Memory B cell (primary cell): ENCODE measurements around the gene MAD2L2.

Experiments used
- ATAC-seq: fragments of 150-1000 bp; cut with Tn5 transposase; 2 replicates; pipeline ENCODE4 v1.10.0; 2021; ENCODE audit warnings: low read depth, mild to moderate bottlenecking, moderate library complexity
- DNase-seq, 2 donors: peaks; one replicate each; pipeline ENCODE4 v3.0.0; 2022; ENCODE audit warnings: low spot score in 2 of 2
- H3K27ac Mint-ChIP-seq: one replicate; pipeline ENCODE4 v1.8.0; 2022; ENCODE audit warnings: mild to moderate bottlenecking, moderate library complexity, mixed read lengths
- H3K27me3 Mint-ChIP-seq: one replicate; pipeline ENCODE4 v1.8.0; 2022; ENCODE audit warnings: mixed read lengths
- H3K36me3 Mint-ChIP-seq: one replicate; pipeline ENCODE4 v1.8.0; 2022; ENCODE audit warnings: mild to moderate bottlenecking, mixed read lengths
- H3K4me1 Mint-ChIP-seq: one replicate; pipeline ENCODE4 v1.8.0; 2022; ENCODE audit warnings: mixed read lengths
- H3K4me3 Mint-ChIP-seq: one replicate; pipeline ENCODE4 v1.8.0; 2022; ENCODE audit warnings: mild to moderate bottlenecking, moderate library complexity, mixed read lengths
- H3K9me3 Mint-ChIP-seq: one replicate; pipeline ENCODE4 v1.8.0; 2022; ENCODE audit warnings: mixed read lengths

Gene MAD2L2

DNA sequence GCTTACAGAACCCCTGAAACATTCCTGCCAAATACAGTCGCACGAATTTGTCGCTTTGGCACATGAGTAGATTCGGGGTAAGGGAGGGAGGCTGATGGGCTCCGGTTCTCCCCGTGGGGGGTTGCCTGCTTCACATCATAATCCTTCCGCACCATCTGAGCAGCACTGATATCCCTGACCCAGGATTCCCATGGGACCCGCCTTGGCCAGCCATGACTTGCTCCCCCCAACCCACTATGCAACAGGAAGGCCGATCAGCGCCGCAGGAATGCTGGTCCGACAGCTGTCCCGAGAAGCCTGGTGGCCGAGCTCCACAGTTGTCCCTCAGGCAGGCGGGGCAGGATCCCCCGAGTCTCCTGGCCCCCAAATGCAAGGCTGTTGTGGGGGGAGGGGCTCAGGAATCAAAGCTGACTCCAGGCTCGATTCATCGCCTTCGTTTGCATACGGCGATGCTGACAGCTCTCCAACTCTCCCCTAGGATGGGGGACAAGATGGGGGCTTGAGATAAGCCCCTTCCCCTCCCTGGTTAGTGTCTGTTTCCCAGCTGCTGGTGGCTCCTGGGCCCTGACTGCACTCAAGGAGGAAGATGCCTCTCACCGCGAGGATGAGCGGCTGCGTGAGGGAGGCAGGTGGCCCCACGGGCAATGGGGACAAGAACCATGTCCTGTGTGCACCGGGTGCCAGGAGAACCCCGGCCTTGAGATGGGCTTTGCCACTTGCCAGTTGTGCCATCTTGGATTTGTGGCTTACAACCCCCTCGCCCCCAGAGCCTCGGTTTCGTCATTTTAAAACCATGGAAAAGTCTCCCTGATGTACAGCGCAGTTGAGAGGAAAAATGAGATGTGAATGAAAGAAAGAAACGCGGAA lies 19.9 kb upstream of the MAD2L2 start:
- peaks cover 12% of the 10 kb centered on the region for H3K27me3 Mint-ChIP-seq
- no peaks in the 10 kb centered on the region for H3K4me1 Mint-ChIP-seq
- no peaks in the 10 kb centered on the region for H3K36me3 Mint-ChIP-seq
- no peak overlapping the region for H3K4me3 Mint-ChIP-seq
- no peak overlapping the region for H3K27ac Mint-ChIP-seq
- DNase-seq (no peak), ATAC-seq (no peak)
- H3K9me3 Mint-ChIP-seq: no peaks in the 10 kb centered on the region

DNA sequence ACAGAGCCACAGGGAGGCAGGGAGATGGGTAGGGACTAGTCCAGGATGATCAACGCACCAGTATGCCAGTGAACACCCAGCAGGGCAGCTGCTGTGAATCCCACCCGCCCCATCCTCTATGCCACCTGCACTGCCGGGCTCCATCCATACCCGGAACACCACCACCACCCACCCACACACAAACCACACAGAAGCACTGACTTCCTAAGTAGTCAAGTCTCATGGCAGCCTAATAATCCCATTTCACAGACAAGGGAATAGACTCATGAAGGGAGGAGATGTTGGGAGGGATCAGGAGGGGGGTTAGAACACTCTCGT lies 16.9 kb upstream of the MAD2L2 start:
- Mint-ChIP-seq H3K9me3 (no peaks in the 10 kb centered on the region), H3K27me3 (peaks cover 8% of the 10 kb centered on the region), H3K4me3 (no peak overlapping the region), H3K27ac (no peak overlapping the region), H3K4me1 (peaks cover 5% of the 10 kb centered on the region), H3K36me3 (no peaks in the 10 kb centered on the region)
- ATAC-seq (no peak), DNase-seq (no peak)

GRCh38 chr1:11697188-11697892 lies 16.4 kb upstream of the MAD2L2 start:
- Mint-ChIP-seq H3K27me3 (peaks cover 11% of the 10 kb centered on the region), H3K4me1 (peaks cover 8% of the 10 kb centered on the region), H3K9me3 (no peaks in the 10 kb centered on the region), H3K4me3 (no peak overlapping the region), H3K27ac (no peak overlapping the region), H3K36me3 (no peaks in the 10 kb centered on the region)
- no peak for ATAC-seq
- DNase-seq: no peak

GRCh38 chr1:11695861-11696260 lies 14.9 kb upstream of the MAD2L2 start:
- no peaks in the 10 kb centered on the region for H3K9me3 Mint-ChIP-seq
- ATAC-seq (no peak), DNase-seq (no peak)
- H3K4me3 Mint-ChIP-seq: no peak overlapping the region
- no peak overlapping the region for H3K27ac Mint-ChIP-seq
- H3K4me1 Mint-ChIP-seq: peaks cover 11% of the 10 kb centered on the region
- no peaks in the 10 kb centered on the region for H3K36me3 Mint-ChIP-seq
- H3K27me3 Mint-ChIP-seq: peaks cover 14% of the 10 kb centered on the region

GRCh38 chr1:11693917-11694316 lies 13.0 kb upstream of the MAD2L2 start:
- Mint-ChIP-seq H3K27ac (no peak overlapping the region), H3K4me1 (peaks cover 21% of the 10 kb centered on the region), H3K4me3 (no peak overlapping the region)

GRCh38 chr1:11693024-11693590 lies 12.2 kb upstream of the MAD2L2 start:
- Mint-ChIP-seq H3K27me3 (peaks cover 29% of the 10 kb centered on the region), H3K9me3 (no peaks in the 10 kb centered on the region), H3K27ac (no peak overlapping the region), H3K4me1 (peaks cover 21% of the 10 kb centered on the region), H3K36me3 (no peaks in the 10 kb centered on the region), H3K4me3 (peak overlapping the region; percentile 46)
- no peak for DNase-seq
- no peak for ATAC-seq

More at GRCh38 chr1:11693917-11694316, 13.0 kb upstream of the MAD2L2 start:
- Mint-ChIP-seq H3K27me3 (peaks cover 24% of the 10 kb centered on the region), H3K9me3 (no peaks in the 10 kb centered on the region), H3K36me3 (no peaks in the 10 kb centered on the region)
- DNase-seq: no peak
- ATAC-seq: no peak

DNA sequence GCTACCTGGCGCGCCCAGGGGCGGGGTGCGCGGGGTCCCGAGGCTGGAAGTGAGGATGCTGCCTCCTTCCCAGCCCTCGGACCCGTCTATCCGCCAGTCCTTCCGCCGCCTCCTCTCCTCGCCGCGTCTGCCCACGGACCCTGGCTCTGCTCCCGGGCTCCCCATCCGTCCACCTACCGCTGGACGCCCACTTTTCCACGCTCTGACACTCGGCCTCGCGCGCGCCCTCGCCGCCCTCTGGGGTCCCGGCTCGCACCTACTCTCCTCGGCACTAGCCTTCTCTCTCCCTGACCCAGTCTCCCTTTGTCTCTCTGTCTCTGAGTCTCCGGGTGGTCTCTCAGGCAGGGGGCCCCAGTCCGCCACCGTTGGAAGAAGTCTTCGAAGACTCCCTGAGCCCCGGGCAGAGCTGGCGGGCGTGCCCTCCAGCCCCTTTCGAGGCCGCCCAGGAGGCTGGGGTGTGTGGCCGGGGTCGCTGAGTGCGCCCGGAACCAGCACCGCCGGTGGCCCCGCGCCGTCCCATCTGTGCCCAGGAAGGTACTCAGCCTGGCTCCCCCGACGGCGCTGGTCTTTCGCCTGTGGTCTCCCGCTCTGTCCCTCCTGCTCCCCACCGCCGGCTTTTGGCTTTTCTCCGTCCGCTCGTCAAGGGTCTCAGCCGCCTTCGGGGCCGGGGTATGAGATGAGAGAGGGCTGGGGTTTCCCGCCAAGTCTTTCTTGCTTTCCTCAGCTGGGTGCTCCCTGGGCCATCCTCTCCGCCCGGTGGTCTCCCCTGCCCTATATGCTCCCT lies 11.2 kb upstream of the MAD2L2 start:
- peak overlapping the region; percentile 73 for H3K4me3 Mint-ChIP-seq
- no peak for ATAC-seq
- no peak for DNase-seq
- no peaks in the 10 kb centered on the region for H3K36me3 Mint-ChIP-seq
- peak overlapping the region; percentile 21 for H3K27ac Mint-ChIP-seq
- peaks cover 21% of the 10 kb centered on the region for H3K4me1 Mint-ChIP-seq
- no peaks in the 10 kb centered on the region for H3K9me3 Mint-ChIP-seq
- H3K27me3 Mint-ChIP-seq: peaks cover 35% of the 10 kb centered on the region

- DNase-seq (no peak), ATAC-seq (peak; percentile 39)
- peaks cover 21% of the 10 kb centered on the region for H3K4me1 Mint-ChIP-seq
- H3K36me3 Mint-ChIP-seq: no peaks in the 10 kb centered on the region
- H3K27ac Mint-ChIP-seq: peak within 1 kb of the TSS; percentile 21
- H3K4me3 Mint-ChIP-seq: peak within 1 kb of the TSS; percentile 73
- no peaks in the 10 kb centered on the region for H3K9me3 Mint-ChIP-seq
- peaks cover 35% of the 10 kb centered on the region for H3K27me3 Mint-ChIP-seq
These were observed 10.5 kb upstream of the MAD2L2 start, which contains the start of gene DRAXIN for GRCh38 chr1:11691302-11691914. TSS of gene DRAXIN (plus strand) at chr1:11691710. CDS start at chr1:11706259, 14,549 bp downstream.

DNA sequence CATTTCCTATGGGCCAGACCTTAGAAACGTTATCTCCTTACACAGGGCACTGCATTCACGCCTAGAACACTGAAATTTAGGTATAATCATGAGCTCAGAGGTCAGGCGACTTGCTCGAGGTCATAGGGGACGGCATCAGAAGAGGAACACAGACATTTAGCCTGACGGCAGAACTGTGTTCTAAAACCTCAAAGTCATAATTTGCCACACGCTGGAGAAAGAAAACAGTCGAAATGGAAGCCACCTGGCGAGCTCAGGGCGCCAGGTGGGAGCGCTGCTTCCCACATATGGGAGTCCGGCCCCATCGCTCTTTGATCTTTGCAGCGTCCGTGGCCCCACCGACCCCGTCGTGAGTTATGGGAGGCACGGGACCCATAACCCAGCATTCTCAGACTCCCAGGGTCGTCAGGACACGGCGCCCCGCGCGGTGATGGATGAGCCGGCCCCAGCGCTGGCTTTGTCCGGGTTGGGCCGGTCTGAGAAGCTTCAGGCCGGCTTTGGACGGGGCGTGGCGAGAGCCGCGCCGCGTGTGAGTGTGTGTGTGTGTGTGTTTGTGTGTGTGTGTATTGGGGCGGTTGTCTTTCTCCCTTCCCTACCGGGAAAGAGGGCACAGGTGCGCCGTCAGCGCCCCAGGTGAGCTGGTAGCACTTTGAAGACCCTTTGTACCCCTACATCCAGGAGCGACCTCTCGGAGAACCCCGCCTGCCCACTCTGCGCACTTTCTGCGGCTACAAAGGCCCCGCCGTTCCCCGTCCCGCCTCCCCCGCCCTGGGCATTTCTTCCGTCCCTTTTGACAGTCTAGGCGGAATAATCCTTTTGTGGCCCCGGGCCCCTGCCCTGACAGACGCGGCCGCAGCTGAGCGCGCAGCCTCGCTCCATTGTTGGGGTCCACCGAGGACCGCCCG lies 9.7 kb upstream of the MAD2L2 start:
- ATAC-seq (peak; percentile 50), DNase-seq (no peak)
- no peaks in the 10 kb centered on the region for H3K36me3 Mint-ChIP-seq
- H3K4me1 Mint-ChIP-seq: peaks cover 21% of the 10 kb centered on the region
- peaks cover 38% of the 10 kb centered on the region for H3K27me3 Mint-ChIP-seq
- H3K27ac Mint-ChIP-seq: no peak overlapping the region
- H3K4me3 Mint-ChIP-seq: peak overlapping the region; percentile 49
- H3K9me3 Mint-ChIP-seq: no peaks in the 10 kb centered on the region

GRCh38 chr1:11688506-11688905 lies 7.6 kb upstream of the MAD2L2 start:
- DNase-seq: no peak
- ATAC-seq: no peak
- Mint-ChIP-seq H3K4me3 (no peak overlapping the region), H3K9me3 (no peaks in the 10 kb centered on the region), H3K27ac (no peak overlapping the region), H3K27me3 (peaks cover 33% of the 10 kb centered on the region), H3K36me3 (no peaks in the 10 kb centered on the region), H3K4me1 (peaks cover 21% of the 10 kb centered on the region)

DNA sequence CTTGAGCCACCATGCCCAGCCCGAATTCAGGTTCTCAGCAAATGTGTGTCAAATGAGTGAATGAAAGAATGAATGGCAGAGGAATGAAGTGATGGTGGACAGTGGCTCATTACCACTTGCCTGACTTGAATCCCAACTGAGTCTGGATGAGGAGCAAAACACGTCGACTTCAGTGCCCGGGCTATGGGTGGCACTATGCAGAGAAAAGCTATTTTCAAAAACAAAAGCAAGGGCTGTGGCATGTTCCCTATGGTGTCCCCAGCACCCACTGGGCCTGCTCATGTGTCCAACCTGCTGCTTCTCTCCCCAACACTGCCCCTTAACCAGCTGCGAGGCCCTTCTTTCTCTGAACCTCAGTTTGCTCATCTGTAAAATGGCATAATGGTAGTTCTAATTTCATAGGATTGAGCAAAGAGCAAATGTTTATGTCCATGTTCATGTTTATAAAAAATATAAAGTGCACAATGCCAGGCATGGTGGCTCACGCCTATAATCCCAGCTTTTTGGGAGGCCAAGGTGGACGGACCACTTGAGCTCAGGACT lies 4.3 kb upstream of the MAD2L2 start:
- H3K4me1 Mint-ChIP-seq: peaks cover 10% of the 10 kb centered on the region
- no peak overlapping the region for H3K4me3 Mint-ChIP-seq
- no peak overlapping the region for H3K27ac Mint-ChIP-seq
- ATAC-seq (no peak), DNase-seq (no peak)
- peaks cover 20% of the 10 kb centered on the region for H3K27me3 Mint-ChIP-seq
- no peaks in the 10 kb centered on the region for H3K9me3 Mint-ChIP-seq
- H3K36me3 Mint-ChIP-seq: no peaks in the 10 kb centered on the region

DNA sequence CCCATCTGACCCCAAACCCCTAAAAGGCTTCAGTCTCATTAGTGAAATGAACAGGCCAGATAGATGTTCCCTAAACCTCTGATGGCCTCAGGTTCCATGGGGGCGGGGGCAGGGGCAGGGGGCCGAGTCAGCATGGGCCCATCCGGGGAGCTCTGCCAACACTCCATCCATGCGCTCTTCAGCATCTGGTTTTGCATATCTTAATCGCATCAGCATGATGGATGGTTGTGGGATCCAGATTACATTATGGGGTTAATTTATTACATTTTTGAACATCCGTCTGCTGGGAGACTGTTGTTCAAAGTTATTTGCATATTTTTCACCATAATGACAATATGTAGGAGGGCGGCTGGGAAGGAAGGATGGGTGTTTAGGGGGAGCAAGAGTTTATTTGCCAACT lies 3.1 kb upstream of the MAD2L2 start:
- H3K4me3 Mint-ChIP-seq: no peak overlapping the region
- no peaks in the 10 kb centered on the region for H3K9me3 Mint-ChIP-seq
- H3K4me1 Mint-ChIP-seq: peaks cover 7% of the 10 kb centered on the region
- H3K36me3 Mint-ChIP-seq: no peaks in the 10 kb centered on the region
- DNase-seq (no peak), ATAC-seq (no peak)
- no peak overlapping the region for H3K27ac Mint-ChIP-seq
- H3K27me3 Mint-ChIP-seq: peaks cover 14% of the 10 kb centered on the region
